Activated CD4-positive, alpha-beta T cell treated with anti-CD3 and anti-CD28 coated beads, Interleukin-2, amount 10 ng/mL, durations not matched to agents 7 days and 5 days (primary cell): ENCODE data around the gene ANKRD45. TPM values are rescaled to one million over a fixed set of nuclear protein-coding genes. Genes with fewer than 3 reads are reported as not detected.

Experiments used
- CTCF ChIA-PET: fragments of 350-600 bp; sonication (Branson Sonifier 250); formaldehyde crosslinking; loops from one replicate; lab custom pipeline; 2021; ENCODE audit warnings: antibody characterized with exemption; lab: Charles Lee
- POLR2A ChIA-PET: fragments of 350-600 bp; sonication (Branson Sonifier 250); formaldehyde crosslinking; loops from one replicate; lab custom pipeline; 2021; ENCODE audit warnings: antibody characterized with exemption; lab: Charles Lee
- DNase-seq: peaks from one replicate; pipeline ENCODE4 v3.0.0-alpha.2; 2020
- H3K27ac Mint-ChIP-seq: one replicate; pipeline ENCODE4 v1.8.0; 2021; ENCODE audit warnings: mild to moderate bottlenecking, moderate library complexity, mixed read lengths
- H3K27me3 Mint-ChIP-seq: one replicate; pipeline ENCODE4 v1.8.0; 2021; ENCODE audit warnings: mixed read lengths
- H3K36me3 Mint-ChIP-seq: one replicate; pipeline ENCODE4 v1.8.0; 2021; ENCODE audit warnings: low read depth, mixed read lengths
- H3K4me1 Mint-ChIP-seq: one replicate; pipeline ENCODE4 v1.8.0; 2021; ENCODE audit warnings: mixed read lengths
- H3K4me3 Mint-ChIP-seq: one replicate; pipeline ENCODE4 v1.8.0; 2021; ENCODE audit warnings: mild to moderate bottlenecking, moderate library complexity, mixed read lengths
- H3K9me3 Mint-ChIP-seq: one replicate; pipeline ENCODE4 v1.8.0; 2021; ENCODE audit warnings: mixed read lengths
- total RNA-seq, 2 experiments: library from RNA; stranded (reverse); gene quantifications; one replicate each; pipeline ENCODE4 v1.2.3, GENCODE V29; 2021

ANKRD45 gene
- total RNA-seq, 2 experiments from 2014 or later = not detected

GRCh38 chr1:173560285-173560880 is 109.3 kb downstream of the ANKRD45 start:
- H3K27me3 Mint-ChIP-seq = peaks cover 13% of the 10 kb centered on the region
- ChIA-PET POLR2A (interaction anchor here (0.6 kb wide), 1 partner anchor 10 kb away, joined by 6 read pairs; no protein-coding TSS in a partner anchor), CTCF (interaction anchor here (1.3 kb wide), 1 partner anchor 12 kb away, joined by 4 read pairs; no protein-coding TSS in a partner anchor)
- H3K36me3 Mint-ChIP-seq = no peaks in the 10 kb centered on the region
- H3K27ac Mint-ChIP-seq = no peak overlapping the region
- peaks cover 7% of the 10 kb centered on the region for H3K4me1 Mint-ChIP-seq
- H3K4me3 Mint-ChIP-seq = no peak overlapping the region
- H3K9me3 Mint-ChIP-seq = peaks cover 7% of the 10 kb centered on the region
- no peak for DNase-seq

Other genes starting within 250 kb of the ANKRD45 start
- 100 to 1,000 TPM; 110 TPM for gene PRDX6, start 192.5 kb downstream of the ANKRD45 start, total RNA-seq
- not detected for gene SLC9C2, start 66.8 kb downstream of the ANKRD45 start, total RNA-seq
- not detected for gene TEX50, start 34.5 kb downstream of the ANKRD45 start, total RNA-seq
- 10 to 100 TPM; 21.3 to 21.6 TPM for gene KLHL20, start 45.1 kb upstream of the ANKRD45 start, total RNA-seq
- gene DARS2, start 154.8 kb upstream of the ANKRD45 start, total RNA-seq = 10 to 100 TPM; 28.1 to 30.8 TPM
- gene CENPL, start 155.0 kb upstream of the ANKRD45 start, total RNA-seq = 10 to 100 TPM; 35.5 to 39.7 TPM
- gene GAS5, start 198.1 kb upstream of the ANKRD45 start, total RNA-seq = 100 to 1,000 TPM; 328 to 370 TPM
- gene ZBTB37, start 198.5 kb upstream of the ANKRD45 start, total RNA-seq = 10 to 100 TPM; 10.2 to 10.9 TPM
- gene SERPINC1, start 247.5 kb upstream of the ANKRD45 start, total RNA-seq = under 1 TPM; 0.17 TPM